Measurements from ENCODE around the gene TEAD4. TPM values are rescaled to one million over a fixed set of nuclear protein-coding genes. Genes with fewer than 3 reads are reported as not detected.
A peak's percentile ranks its signal among the peaks of the same experiment; 100 is the strongest.

Gene TEAD4
- total RNA-seq, 1 donor from 2014 or later, result 11.6 TPM

GRCh38 chr12:3041558-3042164 lies 82.5 kb downstream of the TEAD4 start:
- DNase-seq, result peak; percentile 57
- intact Hi-C loops (cut with micrococcal nuclease), result no loop called here

GRCh38 chr12:3042394-3042793 lies 83.2 kb downstream of the TEAD4 start:
- intact Hi-C loops (cut with micrococcal nuclease), result no loop called here
- ATAC-seq, result peak; percentile 51
- peak; percentile 76 for DNase-seq

More at GRCh38 chr12:3041558-3042164, 82.5 kb downstream of the TEAD4 start:
- peak; percentile 29 for ATAC-seq

GRCh38 chr12:3042826-3043225 lies 83.6 kb downstream of the TEAD4 start:
- DNase-seq, result no peak
- ATAC-seq, result no peak
- intact Hi-C loops (cut with micrococcal nuclease), result no loop called here

GRCh38 chr12:3043406-3043805 lies 84.2 kb downstream of the TEAD4 start:
- no peak for DNase-seq
- ATAC-seq, result no peak
- intact Hi-C loops (cut with micrococcal nuclease), result no loop called here

GRCh38 chr12:3044141-3044630 lies 85.0 kb downstream of the TEAD4 start:
- ATAC-seq, result no peak
- DNase-seq, result no peak
- intact Hi-C loops (cut with micrococcal nuclease), result no loop called here

- ATAC-seq (no peak), DNase-seq (no peak)
- intact Hi-C loops (cut with micrococcal nuclease), result no loop called here
Measured at GRCh38 chr12:3045494-3045893, 86.3 kb downstream of the TEAD4 start.

GRCh38 chr12:3045989-3046388 lies 86.8 kb downstream of the TEAD4 start:
- DNase-seq (peak; percentile 60), ATAC-seq (peak; percentile 44)
- intact Hi-C loops (cut with micrococcal nuclease), result no loop called here

GRCh38 chr12:3046441-3047200 lies 87.4 kb downstream of the TEAD4 start:
- peak; percentile 83 for DNase-seq
- intact Hi-C loops (cut with micrococcal nuclease), result no loop called here
- ATAC-seq, result peak; percentile 85

- intact Hi-C loops (cut with micrococcal nuclease), result no loop called here
- ATAC-seq (peak; percentile 55), DNase-seq (peak; percentile 74)
Measured at GRCh38 chr12:3047961-3048360, 88.8 kb downstream of the TEAD4 start.

- no peak for DNase-seq
- intact Hi-C loops (cut with micrococcal nuclease), result no loop called here
- no peak for ATAC-seq
Measured at GRCh38 chr12:3048540-3048939, 89.3 kb downstream of the TEAD4 start.

GRCh38 chr12:3049176-3049575 lies 90.0 kb downstream of the TEAD4 start:
- DNase-seq (no peak), ATAC-seq (no peak)
- intact Hi-C loops (cut with micrococcal nuclease), result no loop called here

- intact Hi-C loops (cut with micrococcal nuclease), result no loop called here
- ATAC-seq, result no peak
- DNase-seq, result no peak
Measured at GRCh38 chr12:3049611-3050249, 90.5 kb downstream of the TEAD4 start.

GRCh38 chr12:3054374-3054773 lies 95.2 kb downstream of the TEAD4 start:
- intact Hi-C loops (cut with micrococcal nuclease), result no loop called here
- DNase-seq (no peak), ATAC-seq (no peak)

GRCh38 chr12:3055026-3055703 lies 96.0 kb downstream of the TEAD4 start:
- intact Hi-C loops (cut with micrococcal nuclease), result no loop called here
- DNase-seq (no peak), ATAC-seq (peak; percentile 35)

GRCh38 chr12:3055704-3056467 lies 96.7 kb downstream of the TEAD4 start:
- peak; percentile 39 for ATAC-seq
- intact Hi-C loops (cut with micrococcal nuclease), result no loop called here
- DNase-seq, result no peak

- intact Hi-C loops (cut with micrococcal nuclease), result no loop called here
- no peak for DNase-seq
- no peak for ATAC-seq
Measured at GRCh38 chr12:3061059-3061458, 101.9 kb downstream of the TEAD4 start.

- ATAC-seq (no peak), DNase-seq (no peak)
Measured at GRCh38 chr12:3061501-3062215, 102.5 kb downstream of the TEAD4 start.

GRCh38 chr12:3065300-3065699 lies 106.1 kb downstream of the TEAD4 start:
- intact Hi-C loops (cut with micrococcal nuclease), result no loop called here
- ATAC-seq (no peak), DNase-seq (no peak)

More at GRCh38 chr12:3061501-3062215, 102.5 kb downstream of the TEAD4 start:
- intact Hi-C loops (cut with micrococcal nuclease), result no loop called here
